WERI-Rb-1 (cell line): ENCODE data around the gene HMGN4.
A peak's percentile ranks its signal among the peaks of the same experiment; 100 is the strongest.

Experiments used
- DNase-seq: peaks from one replicate; pipeline ENCODE4 v3.0.0-alpha.2; 2020
- H3K27ac ChIP-seq: fragments of 250-450 bp; sonication (Bioruptor Pico); 2 replicates; pipeline ENCODE4 v1.5.1; 2020; ENCODE audit warnings: mild to moderate bottlenecking, moderate library complexity
- H3K27me3 ChIP-seq: fragments of 250-450 bp; sonication (Bioruptor Pico); 2 replicates; pipeline ENCODE4 v1.5.1; 2021; ENCODE audit warnings: mild to moderate bottlenecking, low read depth, moderate library complexity; ENCODE audit not compliant: insufficient read depth, severe bottlenecking
- H3K36me3 ChIP-seq: fragments of 250-450 bp; sonication (Bioruptor Pico); 2 replicates; pipeline ENCODE4 v1.5.1; 2020; ENCODE audit warnings: mild to moderate bottlenecking, moderate library complexity
- H3K4me3 ChIP-seq: 2 replicates; pipeline ENCODE4 v1.5.1; 2011; ENCODE audit warnings: low read depth, mild to moderate bottlenecking, control low read depth, low read length
- H3K9me3 ChIP-seq: fragments of 250-450 bp; sonication (Bioruptor Pico); 2 replicates; pipeline ENCODE4 v1.5.1; 2021; ENCODE audit warnings: mild to moderate bottlenecking, moderate library complexity; ENCODE audit not compliant: severe bottlenecking
- CTCF ChIP-seq: IDR thresholded peaks from 2 replicates; pipeline ENCODE4 v1.5.1; 2011; ENCODE audit warnings: low read depth, mild to moderate bottlenecking, control low read depth, inconsistent platforms, low read length

Gene HMGN4

GRCh38 chr6:26526928-26527327 is 11.2 kb upstream of the HMGN4 start:
- Histone ChIP-seq H3K4me3 (no peak overlapping the region), H3K27me3 (no peaks in the 10 kb centered on the region), H3K27ac (no peak overlapping the region), H3K36me3 (no peaks in the 10 kb centered on the region), H3K9me3 (no peaks in the 10 kb centered on the region)
- no peak for DNase-seq
- TF ChIP-seq CTCF: no peak

DNA sequence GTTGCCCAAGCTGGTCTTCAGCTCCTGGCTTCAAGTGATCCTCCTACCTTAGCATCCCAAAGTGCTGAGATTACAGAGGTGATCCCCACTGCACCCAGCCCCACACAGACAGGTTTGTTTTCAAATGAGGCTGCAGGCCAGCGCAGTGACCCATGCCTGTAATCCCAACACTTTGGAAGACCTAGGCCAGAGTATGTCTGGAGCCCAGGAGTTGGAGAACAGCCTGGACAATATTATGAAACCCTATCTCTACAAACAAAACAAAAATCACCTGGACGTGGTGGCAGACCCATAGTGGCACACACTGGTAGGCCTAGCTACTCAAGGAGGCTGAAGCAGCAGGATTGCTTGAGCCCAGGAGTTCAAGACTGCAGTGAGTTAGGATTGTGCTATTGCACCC is 8.0 kb upstream of the HMGN4 start:
- no peak for TF ChIP-seq CTCF
- Histone ChIP-seq H3K4me3 (no peak overlapping the region), H3K36me3 (no peaks in the 10 kb centered on the region), H3K27ac (no peak overlapping the region), H3K9me3 (no peaks in the 10 kb centered on the region), H3K27me3 (no peaks in the 10 kb centered on the region)
- no peak for DNase-seq

DNA sequence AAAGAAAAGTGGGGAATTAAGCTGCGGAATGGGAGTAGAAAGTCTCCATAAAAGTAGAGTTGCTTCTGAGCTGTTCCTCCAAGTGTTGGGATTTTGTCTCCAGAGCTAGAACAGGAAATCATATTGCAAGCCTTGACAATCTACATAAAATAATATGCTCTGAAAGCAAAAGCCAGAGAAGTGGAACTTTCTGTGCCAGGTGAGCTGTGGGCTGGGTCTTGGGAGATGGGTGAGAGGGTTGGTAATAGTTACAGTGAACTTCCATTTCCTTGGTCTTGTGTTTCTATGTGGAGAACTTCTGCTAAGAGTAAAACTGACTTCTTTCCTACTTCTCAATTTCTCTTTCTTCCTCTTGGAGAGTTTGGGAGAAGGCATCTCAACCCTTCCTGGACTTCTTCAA is 6.3 kb upstream of the HMGN4 start:
- H3K27ac ChIP-seq: no peak overlapping the region

DNA sequence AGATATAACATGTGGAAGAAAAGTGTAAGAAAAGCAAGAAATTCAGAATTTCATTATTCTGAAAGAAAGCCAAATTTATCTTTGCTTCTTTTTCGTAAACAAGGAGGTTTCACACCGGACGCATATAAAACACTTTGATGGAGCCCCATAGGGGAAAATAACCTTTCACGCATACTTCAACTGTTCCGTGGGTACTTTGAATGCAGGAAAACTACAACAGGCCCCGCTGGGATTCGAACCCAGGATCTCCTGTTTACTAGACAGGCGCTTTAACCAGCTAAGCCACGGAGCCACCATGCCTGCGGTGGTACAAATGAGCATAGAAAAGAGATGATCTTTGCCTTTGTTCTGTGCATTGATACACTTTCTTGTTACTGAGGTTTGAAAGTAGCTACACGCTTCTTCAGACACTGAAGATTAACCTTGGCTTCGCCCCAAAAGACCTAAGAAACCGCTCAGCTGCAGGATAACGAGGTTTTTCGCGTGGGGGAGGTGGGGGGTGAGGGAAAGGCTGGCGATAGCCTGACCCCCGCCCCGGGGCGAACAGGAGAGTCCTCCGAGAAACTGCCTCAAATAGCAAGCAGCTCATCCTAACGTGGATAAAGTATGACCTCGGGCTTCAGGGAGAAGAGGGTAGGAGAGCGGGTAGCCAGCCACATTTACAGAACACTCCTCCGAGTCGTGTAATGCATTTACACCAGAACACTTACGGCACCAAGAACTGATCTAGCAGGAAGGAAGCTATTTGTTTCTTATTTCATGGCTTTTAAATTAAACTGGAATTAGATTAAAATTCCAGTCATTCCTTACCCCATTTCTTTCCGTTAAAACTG is 5.3 kb upstream of the HMGN4 start:
- Histone ChIP-seq H3K27me3 (no peaks in the 10 kb centered on the region), H3K27ac (peak overlapping the region; percentile 74), H3K36me3 (no peaks in the 10 kb centered on the region), H3K9me3 (no peaks in the 10 kb centered on the region), H3K4me3 (peak overlapping the region; percentile 91)
- no peak for TF ChIP-seq CTCF
- peak; percentile 96 for DNase-seq

More for the DNA sequence above, 6.3 kb upstream of the HMGN4 start:
- TF ChIP-seq CTCF: no peak
- Histone ChIP-seq H3K36me3 (no peaks in the 10 kb centered on the region), H3K9me3 (no peaks in the 10 kb centered on the region), H3K27me3 (no peaks in the 10 kb centered on the region), H3K4me3 (no peak overlapping the region)
- DNase-seq: no peak

DNA sequence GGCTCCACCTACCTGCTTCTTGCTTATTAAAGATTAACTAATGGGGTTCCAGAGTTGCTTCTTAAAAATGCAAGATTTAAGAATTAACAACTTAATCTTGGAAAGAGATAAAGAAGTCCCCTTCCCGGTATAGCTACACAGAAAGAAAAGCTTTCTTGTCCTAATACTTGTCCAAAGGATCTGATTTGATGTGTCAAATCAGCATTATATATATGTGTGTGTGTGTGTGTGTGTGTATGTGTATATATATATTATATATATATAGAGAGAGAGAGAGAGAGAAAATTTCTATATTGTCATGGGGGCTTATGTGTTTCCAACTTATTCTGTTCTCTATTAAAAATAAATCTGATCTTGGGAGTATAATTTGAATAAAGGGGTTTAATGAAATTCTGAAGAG is 4.6 kb upstream of the HMGN4 start:
- no peak for TF ChIP-seq CTCF
- Histone ChIP-seq H3K27me3 (no peaks in the 10 kb centered on the region), H3K9me3 (no peaks in the 10 kb centered on the region), H3K27ac (peak overlapping the region; percentile 74), H3K4me3 (peak overlapping the region; percentile 91), H3K36me3 (no peaks in the 10 kb centered on the region)
- DNase-seq: no peak
